Natural killer cell (primary cell): ENCODE data around the gene ASMT. TPM values are rescaled to one million over a fixed set of nuclear protein-coding genes. Genes with fewer than 3 reads are reported as not detected.
"Not testable (repeated sequence)": the region's sequence is repeated elsewhere in the genome, so short reads cannot be mapped to it uniquely, and the experiment has no call there.

Source experiments
- ATAC-seq, 3 donors: fragments of 150-1000 bp in 2 of 3; fragments of 200-7000 bp in 1 of 3; cut with Tn5 transposase; 1 replicate in 1 of 3; 2 replicates in 2 of 3; pipeline ENCODE4 v1.10.0; 2021; ENCODE audit warnings: mild to moderate bottlenecking in 2 of 3, moderate library complexity in 2 of 3
- DNase-seq, 2 donors: peaks; one replicate each; pipeline versions ENCODE4 v3.0.0 to v3.0.0-alpha.2; 2013 to 2021; ENCODE audit warnings: mixed read lengths in 1 of 2
- H3K27ac ChIP-seq: one replicate; pipeline ENCODE4 v1.5.1; 2013; ENCODE audit warnings: mild to moderate bottlenecking, low read length
- H3K27me3 ChIP-seq: one replicate; pipeline ENCODE4 v1.6.1; 2013; ENCODE audit warnings: low read length; ENCODE audit not compliant: control insufficient read depth, insufficient read depth
- H3K36me3 ChIP-seq: one replicate; pipeline ENCODE4 v1.6.1; 2013; ENCODE audit warnings: low read length; ENCODE audit not compliant: control insufficient read depth, insufficient read depth
- H3K4me1 ChIP-seq: one replicate; pipeline ENCODE4 v1.6.1; 2013; ENCODE audit warnings: low read length; ENCODE audit not compliant: control insufficient read depth, insufficient read depth
- H3K4me3 ChIP-seq: one replicate; pipeline ENCODE4 v1.5.1; 2013; ENCODE audit warnings: low read length
- H3K9me3 ChIP-seq: one replicate; pipeline ENCODE4 v1.6.1; 2013; ENCODE audit warnings: low read length; ENCODE audit not compliant: control insufficient read depth, insufficient read depth
- H3K27ac Mint-ChIP-seq, 2 donors: one replicate each; pipeline ENCODE4 v1.8.0; 2022; ENCODE audit warnings: mild to moderate bottlenecking in 2 of 2, mixed read lengths in 2 of 2, moderate library complexity in 1 of 2
- H3K27me3 Mint-ChIP-seq, 2 donors: one replicate each; pipeline ENCODE4 v1.8.0; 2022; ENCODE audit warnings: low read depth in 2 of 2, mixed read lengths in 2 of 2
- H3K36me3 Mint-ChIP-seq: one replicate; pipeline ENCODE4 v1.8.0; 2022; ENCODE audit warnings: mixed read lengths
- H3K4me1 Mint-ChIP-seq, 2 donors: one replicate each; pipeline ENCODE4 v1.8.0; 2022; ENCODE audit warnings: mixed read lengths in 2 of 2
- H3K4me3 Mint-ChIP-seq: one replicate; pipeline ENCODE4 v1.8.0; 2022; ENCODE audit warnings: mild to moderate bottlenecking, moderate library complexity, mixed read lengths
- H3K9me3 Mint-ChIP-seq, 2 donors: one replicate each; pipeline ENCODE4 v1.8.0; 2022; ENCODE audit warnings: mixed read lengths in 2 of 2
- CTCF ChIP-seq: fragments of 200-600 bp; IDR thresholded peaks from one replicate; pipeline ENCODE4 v1.8.0; 2022; ENCODE audit warnings: antibody characterized with exemption
- WGBS: methylation state at CpG from one replicate; pipeline ENCODE4 v1.1.7; 2013; ENCODE audit warnings: missing lambda C conversion rate; ENCODE audit not compliant: insufficient coverage; 5-methylcytosine and 5-hydroxymethylcytosine counted together
- intact Hi-C: fragments of 100-400 bp; cut with micrococcal nuclease; formaldehyde crosslinking; loops from one replicate; pipeline ENCODE4 v1.14.2; 2022
- total RNA-seq, 4 donors: library from RNA; stranded (reverse); fragments of 120-200 nt in 1 of 4; gene quantifications; one replicate each; pipeline versions ENCODE4 v1.2.3 to v1.2.4, GENCODE V29; 2013 to 2022

ASMT gene
- total RNA-seq, 3 donors from 2014 or later (not counting 1 experiment from before 2014, with no cell fraction given): 0.79 to 1.8 (median 1.5) TPM

DNA sequence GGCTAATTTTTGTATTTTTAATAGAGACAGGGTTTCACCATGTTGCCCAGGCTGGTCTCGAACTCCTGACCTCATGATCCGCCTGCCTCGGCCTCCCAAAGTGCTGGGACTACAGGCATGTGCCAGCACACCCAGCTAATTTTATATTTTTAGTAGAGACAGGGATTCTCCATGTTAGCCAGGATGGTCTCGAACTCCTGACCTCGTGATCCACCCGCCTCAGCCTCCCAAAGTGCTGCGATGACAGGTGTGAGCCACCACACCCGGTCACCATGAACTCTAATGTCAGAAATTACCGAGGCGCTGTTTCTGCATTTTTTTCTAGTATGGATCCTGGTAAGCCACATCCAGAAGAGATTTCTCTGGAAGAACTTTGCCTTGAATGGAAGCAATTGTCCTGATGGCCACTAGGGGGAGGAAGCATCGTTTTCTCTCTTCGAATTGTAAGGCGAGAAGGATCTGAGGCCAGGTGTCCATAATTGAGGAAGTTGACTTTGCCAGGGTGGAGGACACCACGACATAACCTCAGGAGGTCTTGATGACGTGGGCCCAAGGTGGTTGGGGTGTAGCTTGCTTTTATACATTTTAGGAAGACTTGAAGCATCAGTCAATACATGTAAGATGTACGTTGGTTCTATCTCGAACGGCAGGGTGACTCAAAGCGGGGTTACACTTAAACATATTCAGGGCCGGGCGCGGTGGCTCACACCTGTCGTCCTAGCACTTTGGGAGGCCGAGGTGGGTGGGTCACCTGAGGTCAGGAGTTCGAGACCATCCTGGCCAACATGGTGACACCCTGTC lies 37.4 kb downstream of the ASMT start:
- H3K4me3 Mint-ChIP-seq: not testable (repeated sequence)
- peak overlapping the region; percentile 19 to 27 for H3K27ac Mint-ChIP-seq
- WGBS: 60% methylated on average over 25 of the region's 25 CpGs

DNA sequence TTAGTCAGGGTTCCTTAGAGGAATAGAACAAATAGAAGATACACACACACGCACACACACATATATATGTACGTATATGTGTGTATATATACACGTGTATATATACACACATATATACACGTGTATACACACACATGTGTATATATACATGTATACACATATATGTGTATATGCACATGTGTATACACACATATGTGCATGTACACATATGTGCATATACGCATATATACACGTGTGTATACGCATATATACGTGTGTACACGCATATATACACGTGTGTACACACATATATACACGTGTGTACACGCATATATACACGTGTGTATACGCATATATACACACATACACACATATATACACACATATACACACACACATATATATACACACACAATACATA lies 41.5 kb downstream of the ASMT start:
- H3K36me3 Mint-ChIP-seq: no peaks in the 10 kb centered on the region
- ATAC-seq (no peak), DNase-seq (no peak)
- H3K4me3 Mint-ChIP-seq: no peak overlapping the region
- no peak overlapping the region for H3K4me3 ChIP-seq
- H3K27me3 ChIP-seq: no peaks in the 10 kb centered on the region
- H3K27ac Mint-ChIP-seq: peak overlapping the region; percentile 97 to 98
- no peak for TF ChIP-seq CTCF
- peaks cover 37 to 38% of the 10 kb centered on the region in 2 donors for H3K4me1 Mint-ChIP-seq
- 97% methylated on average over 5 of the region's 14 CpGs for WGBS
- H3K27me3 Mint-ChIP-seq: no peaks in the 10 kb centered on the region
- intact Hi-C loops: loop anchor here (2.0 to 5.0 kb wide), 5 partner anchors 64 to 1036 kb away; partner anchors contain the start of genes AKAP17A, DHRSX, SLC25A6 and ZBED1
- H3K9me3 ChIP-seq: no peaks in the 10 kb centered on the region
- H3K4me1 ChIP-seq: peaks cover 42% of the 10 kb centered on the region
- H3K27ac ChIP-seq: peak overlapping the region; percentile 94
- H3K36me3 ChIP-seq: peaks cover 3% of the 10 kb centered on the region
- H3K9me3 Mint-ChIP-seq: no peaks in the 10 kb centered on the region

More for the DNA sequence above, 37.4 kb downstream of the ASMT start:
- H3K4me1 Mint-ChIP-seq: peaks cover 8 to 13% of the 10 kb centered on the region in 2 donors
- H3K27ac ChIP-seq, H3K4me3 ChIP-seq, H3K9me3 ChIP-seq, H3K27me3 Mint-ChIP-seq, H3K36me3 Mint-ChIP-seq, H3K27me3 ChIP-seq, H3K36me3 ChIP-seq, H3K9me3 Mint-ChIP-seq: not testable (repeated sequence)
- TF ChIP-seq CTCF: peak; percentile 84
- intact Hi-C loops: loop anchor here (2.0 kb wide), 1 partner anchor 941 kb away; no protein-coding TSS in a partner anchor
- ATAC-seq (peak in 2 of 3 donors; percentile 27 to 45), DNase-seq (peak in 1 of 2 donors; percentile 79)
- H3K4me1 ChIP-seq: peaks cover 12% of the 10 kb centered on the region

DNA sequence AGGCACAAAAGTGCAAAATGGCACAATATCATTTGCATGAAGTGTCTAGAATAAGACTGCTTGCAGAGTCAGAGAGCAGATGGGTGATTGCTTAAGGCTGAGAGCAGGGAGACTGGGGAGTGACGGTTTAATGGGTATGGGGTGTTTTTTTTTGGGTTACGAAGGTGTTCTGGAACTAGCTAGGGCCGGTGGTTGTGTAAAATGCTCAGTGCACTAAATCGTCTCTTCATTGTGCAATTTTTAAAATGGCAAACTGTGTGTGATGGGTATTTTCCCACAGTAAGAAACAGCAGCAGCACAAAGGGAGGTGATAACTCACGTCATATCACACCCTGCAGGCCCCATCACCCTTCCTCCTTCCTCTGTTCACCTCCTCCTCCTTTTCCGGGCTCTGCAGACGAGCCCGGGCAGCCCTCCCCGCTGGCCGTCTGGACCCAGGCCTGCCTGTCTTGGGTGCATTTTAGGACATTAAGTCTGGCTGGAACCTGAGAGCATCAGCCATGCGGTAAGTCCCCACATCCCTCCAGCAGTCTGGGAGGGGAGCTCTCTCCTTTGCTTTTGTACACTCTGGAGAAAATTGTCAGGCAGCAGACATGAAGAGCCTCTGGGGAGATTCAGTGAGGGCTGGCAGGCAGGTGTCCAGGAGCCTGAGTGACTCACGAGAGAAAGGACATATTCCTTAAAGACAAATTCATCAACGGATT lies 42.7 kb downstream of the ASMT start:
- H3K36me3 ChIP-seq: peaks cover 3% of the 10 kb centered on the region
- peak overlapping the region; percentile 94 for H3K27ac ChIP-seq
- Mint-ChIP-seq H3K36me3 (no peaks in the 10 kb centered on the region), H3K4me1 (peaks cover 34 to 43% of the 10 kb centered on the region in 2 donors), H3K4me3 (peak overlapping the region; percentile 82), H3K9me3 (no peaks in the 10 kb centered on the region), H3K27ac (peak overlapping the region; percentile 97 to 98), H3K27me3 (no peaks in the 10 kb centered on the region)
- peak; percentile 67 to 97 (median 67) for ATAC-seq
- H3K4me1 ChIP-seq: peaks cover 52% of the 10 kb centered on the region
- 4% methylated on average over 13 of the region's 13 CpGs for WGBS
- peak overlapping the region; percentile 55 for H3K4me3 ChIP-seq
- intact Hi-C loops: loop anchor here (1.0 to 5.0 kb wide), 6 partner anchors 65 to 1035 kb away; partner anchors contain the start of genes AKAP17A, DHRSX, SLC25A6 and ZBED1
- H3K27me3 ChIP-seq: no peaks in the 10 kb centered on the region
- peak; percentile 73 to 90 for DNase-seq
- H3K9me3 ChIP-seq: no peaks in the 10 kb centered on the region
- no peak for TF ChIP-seq CTCF
